GM12864 (cell line): ENCODE results near the gene GPR183.

Source experiments
- DNase-seq: peaks from one replicate; pipeline ENCODE4 v3.0.0-alpha.2; 2011; ENCODE audit warnings: low read depth
- H3K4me3 ChIP-seq: 2 replicates; pipeline ENCODE4 v1.5.1; 2011; ENCODE audit warnings: mild to moderate bottlenecking, low read depth, low read length, control low read depth
- CTCF ChIP-seq: IDR thresholded peaks from 2 replicates; pipeline ENCODE4 v1.5.1; 2011; ENCODE audit warnings: low read depth, mild to moderate bottlenecking, moderate library complexity, low read length, control low read depth, inconsistent platforms; ENCODE audit errors: missing control alignments

Gene GPR183

GRCh38 chr13:99280166-99280565, 27.0 kb downstream of the GPR183 start:
- no peak for TF ChIP-seq CTCF
- H3K4me3 ChIP-seq: no peak overlapping the region
- DNase-seq: no peak

DNA sequence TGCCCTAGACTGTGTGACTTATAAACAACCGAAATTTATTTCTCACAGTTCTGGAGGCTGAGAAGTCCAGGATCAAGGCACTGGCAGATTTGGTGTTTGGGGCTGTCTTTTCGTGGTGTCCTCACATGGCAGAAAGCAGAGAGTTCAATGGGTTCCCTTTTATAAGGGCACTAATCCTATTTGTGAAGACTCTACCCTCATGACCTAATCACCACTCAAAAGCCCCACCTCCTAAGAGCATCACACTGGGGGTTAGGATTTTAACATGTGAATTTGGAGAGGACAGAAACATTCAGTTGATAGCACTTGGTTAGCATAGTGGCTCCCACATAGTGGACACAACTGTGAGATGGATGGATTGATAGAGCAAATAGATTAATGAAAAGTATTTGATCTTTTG, 27.6 kb downstream of the GPR183 start:
- no peak for DNase-seq
- no peak for TF ChIP-seq CTCF
- H3K4me3 ChIP-seq: no peak overlapping the region

DNA sequence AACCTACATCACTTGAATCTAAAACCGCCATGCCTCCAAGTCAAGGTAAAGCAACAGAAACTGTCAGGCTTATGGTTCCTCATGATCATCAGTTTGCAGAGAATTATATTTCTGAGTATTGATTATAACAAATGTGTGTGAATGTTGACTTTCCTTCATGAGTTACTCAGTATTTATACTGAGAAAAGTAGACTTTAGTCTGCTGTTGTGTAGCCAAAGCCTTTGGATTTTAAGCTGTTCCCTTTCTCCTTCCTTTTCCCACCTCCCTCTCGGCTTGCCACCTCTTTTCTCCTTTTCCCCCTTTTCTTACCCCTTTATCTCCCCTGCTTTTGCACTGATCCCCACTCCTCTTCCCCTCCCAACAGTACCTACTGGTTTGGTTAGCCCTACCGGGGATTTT, 28.4 kb downstream of the GPR183 start:
- no peak for DNase-seq
- H3K4me3 ChIP-seq: no peak overlapping the region
- no peak for TF ChIP-seq CTCF

DNA sequence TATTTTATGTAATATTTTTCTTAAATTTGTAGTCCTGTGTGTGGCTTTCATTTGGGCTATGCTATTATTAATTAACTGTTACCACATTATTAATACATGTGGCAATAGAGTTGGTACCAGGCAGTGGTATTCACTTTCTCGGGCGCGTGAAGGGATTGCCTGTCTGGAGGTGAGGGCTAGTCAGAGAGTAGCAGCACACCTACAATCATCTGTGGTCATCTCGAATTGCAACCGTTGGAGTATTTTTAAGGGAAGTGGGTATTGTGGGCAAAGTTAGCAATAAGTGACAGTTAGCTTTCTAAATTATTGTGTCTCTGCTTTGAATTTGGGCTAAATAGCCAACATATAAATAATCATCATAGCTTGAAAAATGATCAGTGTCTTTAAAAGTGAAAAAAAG, 29.0 kb downstream of the GPR183 start:
- no peak overlapping the region for H3K4me3 ChIP-seq
- no peak for TF ChIP-seq CTCF
- no peak for DNase-seq

DNA sequence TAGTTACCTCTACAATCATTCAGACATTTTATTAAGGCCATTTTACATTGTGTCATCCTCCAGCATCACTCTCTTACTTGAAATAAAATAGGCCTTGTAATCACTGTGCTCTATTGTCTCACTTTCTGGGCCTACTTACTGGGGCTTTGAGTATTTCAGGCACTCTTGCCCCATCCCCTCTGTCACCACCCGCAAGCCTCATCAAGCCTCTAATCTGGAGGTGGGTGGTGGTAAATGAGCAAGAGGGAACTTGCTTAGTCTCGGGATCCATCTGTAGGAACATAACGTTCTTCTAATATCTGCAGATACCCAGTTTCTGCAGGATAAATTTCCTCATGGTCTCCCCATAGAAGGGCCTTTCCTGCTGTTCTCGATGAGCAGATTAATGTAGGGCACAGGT, 29.6 kb downstream of the GPR183 start:
- no peak for TF ChIP-seq CTCF
- H3K4me3 ChIP-seq: no peak overlapping the region
- DNase-seq: no peak

DNA sequence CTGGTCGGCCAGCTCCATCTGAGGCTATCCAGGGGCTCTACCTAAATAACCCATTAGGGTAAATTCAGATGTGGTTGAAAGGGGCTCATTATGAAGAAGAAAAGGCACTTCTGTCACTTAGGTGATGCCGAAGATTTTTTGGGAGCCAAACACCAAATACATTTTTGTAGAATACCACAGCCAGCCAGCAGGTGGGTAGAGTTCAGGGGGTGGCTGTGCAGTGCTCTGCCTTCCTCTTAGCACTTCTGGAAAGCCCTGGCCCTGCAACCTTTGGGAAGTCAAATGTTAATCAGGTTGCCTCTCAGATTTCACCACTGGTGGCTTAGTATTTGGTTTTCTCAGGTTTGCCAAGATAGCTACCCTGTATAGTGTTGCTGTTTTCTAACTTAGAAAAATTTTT, 30.5 kb downstream of the GPR183 start:
- no peak for DNase-seq
- no peak overlapping the region for H3K4me3 ChIP-seq
- TF ChIP-seq CTCF: no peak

GRCh38 chr13:99275093-99275469, 32.1 kb downstream of the GPR183 start:
- DNase-seq: no peak
- H3K4me3 ChIP-seq: no peak overlapping the region
- no peak for TF ChIP-seq CTCF
